ENCODE measurements around the gene SLC25A33.
A peak's percentile ranks its signal among the peaks of the same experiment; 100 is the strongest.

DNA sequence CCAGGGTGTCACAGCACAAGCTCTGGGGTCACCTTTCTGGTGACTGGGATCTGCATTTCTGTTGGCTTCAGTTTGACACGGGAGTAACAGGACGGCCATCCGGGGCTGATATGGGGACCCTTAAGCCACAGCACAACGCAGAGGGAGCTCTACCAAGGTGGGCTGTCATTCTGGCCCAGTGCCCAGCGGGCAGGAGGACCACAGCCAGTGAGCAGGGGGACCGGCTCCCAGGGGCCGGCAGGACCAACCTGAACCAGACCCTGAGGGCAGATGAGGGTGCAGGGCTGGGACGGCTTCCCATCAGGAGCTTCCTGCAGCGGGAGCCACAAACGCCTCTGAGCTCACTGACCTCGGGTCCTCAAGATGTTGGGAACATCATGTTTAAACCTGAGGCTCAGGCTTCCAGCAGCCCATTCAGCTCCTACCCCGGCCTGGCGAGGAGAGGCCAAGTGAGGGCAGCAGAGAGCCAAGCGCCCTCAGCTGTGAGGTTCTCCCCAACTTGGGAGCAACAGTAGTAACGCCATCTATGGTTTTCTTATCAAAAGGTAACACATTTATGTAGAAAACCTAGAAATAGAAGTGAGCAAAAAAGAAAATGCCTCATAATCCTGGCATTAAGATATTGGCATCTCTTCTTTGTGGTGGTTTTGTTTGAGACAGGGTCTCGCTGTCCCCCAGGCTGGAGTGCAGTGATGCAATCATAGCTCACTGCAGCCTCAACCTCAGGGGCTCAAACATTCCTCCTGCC lies 76.2 kb downstream of the SLC25A33 start:
- TF ChIP-seq, protein P1, sequence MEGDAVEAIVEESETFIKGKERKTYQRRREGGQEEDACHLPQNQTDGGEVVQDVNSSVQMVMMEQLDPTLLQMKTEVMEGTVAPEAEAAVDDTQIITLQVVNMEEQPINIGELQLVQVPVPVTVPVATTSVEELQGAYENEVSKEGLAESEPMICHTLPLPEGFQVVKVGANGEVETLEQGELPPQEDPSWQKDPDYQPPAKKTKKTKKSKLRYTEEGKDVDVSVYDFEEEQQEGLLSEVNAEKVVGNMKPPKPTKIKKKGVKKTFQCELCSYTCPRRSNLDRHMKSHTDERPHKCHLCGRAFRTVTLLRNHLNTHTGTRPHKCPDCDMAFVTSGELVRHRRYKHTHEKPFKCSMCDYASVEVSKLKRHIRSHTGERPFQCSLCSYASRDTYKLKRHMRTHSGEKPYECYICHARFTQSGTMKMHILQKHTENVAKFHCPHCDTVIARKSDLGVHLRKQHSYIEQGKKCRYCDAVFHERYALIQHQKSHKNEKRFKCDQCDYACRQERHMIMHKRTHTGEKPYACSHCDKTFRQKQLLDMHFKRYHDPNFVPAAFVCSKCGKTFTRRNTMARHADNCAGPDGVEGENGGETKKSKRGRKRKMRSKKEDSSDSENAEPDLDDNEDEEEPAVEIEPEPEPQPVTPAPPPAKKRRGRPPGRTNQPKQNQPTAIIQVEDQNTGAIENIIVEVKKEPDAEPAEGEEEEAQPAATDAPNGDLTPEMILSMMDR (IDR thresholded peaks at IDR 0.05; ENCODE audit: borderline replicate concordance, extremely low read depth, low read length, poor library complexity, severe bottlenecking), result peak; percentile 78
- TF ChIP-seq EZH2 (IDR thresholded peaks at IDR 0.05; ENCODE audit: borderline replicate concordance, low read depth, low read length, severe bottlenecking), result no peak

All from DND-41 (cell line).